Measurements from ENCODE around the gene SPON1. TPM values are rescaled to one million over a fixed set of nuclear protein-coding genes. Genes with fewer than 3 reads are reported as not detected.

Gene SPON1
- total RNA-seq, 4 donors from 2014 or later = 42.6 to 74.0 (median 56.1) TPM

- DNase-seq = no peak
- intact Hi-C loops (cut with DNase I; ENCODE audit: low total_unique reads) (no loop called here), in situ Hi-C loops (cut with MboI; ENCODE audit: low pct_ligation_motif_present in 1 of 4, low pct_unique_long_range_greater_than_20kb in 1 of 4, low sequenced_read_pairs in 3 of 4) (loop anchor here in 1 of 4 donors (25.0 kb wide), 1 partner anchor 500 kb away; no protein-coding TSS in a partner anchor)
- H3K27me3 ChIP-seq = no peaks in the 10 kb centered on the region
- 88 to 100% methylated on average over 2 to 8 of the region's 8 CpGs for WGBS, 2 donors (ENCODE audit: low coverage in 1 of 2)
- no peak overlapping the region for H3K4me3 ChIP-seq
- no peaks in the 10 kb centered on the region for H3K9me3 ChIP-seq
- no peak for TF ChIP-seq POLR2A (IDR thresholded peaks at IDR 0.05)
- no peak for TF ChIP-seq EP300 (IDR thresholded peaks at IDR 0.05; ENCODE audit: low read depth)
- no peak for TF ChIP-seq CTCF (IDR thresholded peaks at IDR 0.05)
- H3K36me3 ChIP-seq = peaks cover 0 to 4% (median 0%) of the 10 kb centered on the region in 4 donors
- peaks cover 0 to 29% (median 15%) of the 10 kb centered on the region in 4 donors for H3K4me1 ChIP-seq
- H3K27ac ChIP-seq = no peak overlapping the region
These were observed 299.8 kb downstream of the SPON1 start for GRCh38 chr11:14262271-14262846.

GRCh38 chr11:14264966-14265365 lies 302.4 kb downstream of the SPON1 start:
- no peaks in the 10 kb centered on the region for H3K9me3 ChIP-seq
- peaks cover 0 to 8% (median 0%) of the 10 kb centered on the region in 4 donors for H3K4me1 ChIP-seq
- no peak for DNase-seq
- H3K36me3 ChIP-seq = peaks cover 0 to 4% (median 0%) of the 10 kb centered on the region in 4 donors
- TF ChIP-seq POLR2A (IDR thresholded peaks at IDR 0.05) = no peak
- TF ChIP-seq EP300 (IDR thresholded peaks at IDR 0.05; ENCODE audit: low read depth) = no peak
- TF ChIP-seq CTCF (IDR thresholded peaks at IDR 0.05) = no peak
- no peak for TF ChIP-seq POLR2AphosphoS5 (IDR thresholded peaks at IDR 0.05)
- no peak overlapping the region for H3K4me3 ChIP-seq
- H3K27me3 ChIP-seq = no peaks in the 10 kb centered on the region
- in situ Hi-C loops (cut with MboI; ENCODE audit: low pct_ligation_motif_present in 1 of 4, low pct_unique_long_range_greater_than_20kb in 1 of 4, low sequenced_read_pairs in 3 of 4) = loop anchor here in 1 of 4 donors (25.0 kb wide), 1 partner anchor 503 kb away; no protein-coding TSS in a partner anchor
- WGBS, 2 donors (ENCODE audit: low coverage in 1 of 2) = 96 to 100% methylated on average over 1 to 2 of the region's 2 CpGs
- no peak overlapping the region for H3K27ac ChIP-seq
- intact Hi-C loops (cut with DNase I; ENCODE audit: low total_unique reads) = no loop called here

GRCh38 chr11:14266622-14267021 lies 304.1 kb downstream of the SPON1 start:
- H3K27me3 ChIP-seq = no peaks in the 10 kb centered on the region
- in situ Hi-C loops (cut with MboI; ENCODE audit: low pct_ligation_motif_present in 1 of 4, low pct_unique_long_range_greater_than_20kb in 1 of 4, low sequenced_read_pairs in 3 of 4) (loop anchor here in 1 of 4 donors (25.0 kb wide), 1 partner anchor 504 kb away; no protein-coding TSS in a partner anchor), intact Hi-C loops (cut with DNase I; ENCODE audit: low total_unique reads) (no loop called here)
- no peak overlapping the region for H3K27ac ChIP-seq
- no peak for DNase-seq
- TF ChIP-seq POLR2AphosphoS5 (IDR thresholded peaks at IDR 0.05) = no peak
- TF ChIP-seq CTCF (IDR thresholded peaks at IDR 0.05) = no peak
- no peak for TF ChIP-seq EP300 (IDR thresholded peaks at IDR 0.05; ENCODE audit: low read depth)
- no peak for TF ChIP-seq POLR2A (IDR thresholded peaks at IDR 0.05)
- H3K4me3 ChIP-seq = no peak overlapping the region
- 88 to 94% methylated on average over 1 of the region's 1 CpG for WGBS, 2 donors (ENCODE audit: low coverage in 1 of 2)
- H3K4me1 ChIP-seq = no peaks in the 10 kb centered on the region
- H3K9me3 ChIP-seq = no peaks in the 10 kb centered on the region
- H3K36me3 ChIP-seq = peaks cover 0 to 4% (median 0%) of the 10 kb centered on the region in 4 donors

- no peak overlapping the region for H3K27ac ChIP-seq
- no peaks in the 10 kb centered on the region for H3K9me3 ChIP-seq
- WGBS, 2 donors (ENCODE audit: low coverage in 1 of 2) = 88 to 98% methylated on average over 4 to 6 of the region's 6 CpGs
- TF ChIP-seq POLR2AphosphoS5 (IDR thresholded peaks at IDR 0.05) = no peak
- TF ChIP-seq POLR2A (IDR thresholded peaks at IDR 0.05) = no peak
- no peak for TF ChIP-seq CTCF (IDR thresholded peaks at IDR 0.05)
- no peak for TF ChIP-seq EP300 (IDR thresholded peaks at IDR 0.05; ENCODE audit: low read depth)
- peaks cover 0 to 4% (median 0%) of the 10 kb centered on the region in 4 donors for H3K36me3 ChIP-seq
- in situ Hi-C loops (cut with MboI; ENCODE audit: low pct_ligation_motif_present in 1 of 4, low pct_unique_long_range_greater_than_20kb in 1 of 4, low sequenced_read_pairs in 3 of 4) (loop anchor here in 1 of 4 donors (25.0 kb wide), 1 partner anchor 506 kb away; no protein-coding TSS in a partner anchor), intact Hi-C loops (cut with DNase I; ENCODE audit: low total_unique reads) (no loop called here)
- no peaks in the 10 kb centered on the region for H3K27me3 ChIP-seq
- no peak for DNase-seq
- H3K4me3 ChIP-seq = no peak overlapping the region
- H3K4me1 ChIP-seq = no peaks in the 10 kb centered on the region
These were observed 305.5 kb downstream of the SPON1 start for GRCh38 chr11:14267861-14268635.

All from transverse colon (tissue), 4 donors.